ENCODE measurements around the gene HDAC9.

DNA sequence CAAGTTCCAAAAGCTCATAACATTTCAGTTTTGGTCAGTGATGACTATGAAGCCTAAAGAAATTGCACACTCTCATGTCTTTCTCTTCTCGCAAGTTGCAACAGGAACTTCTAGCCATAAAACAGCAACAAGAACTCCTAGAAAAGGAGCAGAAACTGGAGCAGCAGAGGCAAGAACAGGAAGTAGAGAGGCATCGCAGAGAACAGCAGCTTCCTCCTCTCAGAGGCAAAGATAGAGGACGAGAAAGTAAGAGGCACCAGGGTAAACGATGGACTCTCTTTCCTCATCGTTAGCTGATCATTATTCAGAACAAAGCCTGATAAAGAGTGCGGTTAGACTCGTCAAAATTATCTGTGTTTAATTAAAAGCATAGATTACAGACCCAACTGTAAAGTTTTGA is 94.7 kb downstream of the HDAC9 start:
- TF ChIP-seq ZBTB20 (CRISPR knock-in tag; IDR thresholded peaks at IDR 0.05; ENCODE audit: borderline replicate concordance, low read depth) (no peak), MAX (IDR thresholded peaks at IDR 0.05) (no peak), MLX (CRISPR knock-in tag; IDR thresholded peaks at IDR 0.05) (no peak), RARG (CRISPR knock-in tag; IDR thresholded peaks at IDR 0.05; ENCODE audit: low read depth) (no peak), POLR2A (IDR thresholded peaks at IDR 0.05; ENCODE audit: insufficient read depth in 1 of 2, low read depth in 2 of 2, low read length in 2 of 2) (no peak), ZNF160 (CRISPR knock-in tag; IDR thresholded peaks at IDR 0.05) (no peak)
- TF ChIP-seq, protein P1, sequence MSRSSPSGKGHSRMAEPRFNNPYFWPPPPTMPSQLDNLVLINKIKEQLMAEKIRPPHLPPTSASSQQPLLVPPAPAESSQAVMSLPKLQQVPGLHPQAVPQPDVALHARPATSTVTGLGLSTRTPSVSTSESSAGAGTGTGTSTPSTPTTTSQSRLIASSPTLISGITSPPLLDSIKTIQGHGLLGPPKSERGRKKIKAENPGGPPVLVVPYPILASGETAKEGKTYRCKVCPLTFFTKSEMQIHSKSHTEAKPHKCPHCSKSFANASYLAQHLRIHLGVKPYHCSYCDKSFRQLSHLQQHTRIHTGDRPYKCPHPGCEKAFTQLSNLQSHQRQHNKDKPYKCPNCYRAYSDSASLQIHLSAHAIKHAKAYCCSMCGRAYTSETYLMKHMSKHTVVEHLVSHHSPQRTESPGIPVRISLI (CRISPR knock-in tag; IDR thresholded peaks at IDR 0.05; ENCODE audit: borderline replicate concordance) = no peak
